OCI-LY3 (cell line): ENCODE data around the gene RGS16.

Source experiments
- CTCF ChIP-seq: fragments of 200-600, 300-600 bp; sonication (generic); IDR thresholded peaks from 2 replicates; pipeline ENCODE4 v1.5.1; 2014; ENCODE audit warnings: antibody characterized with exemption, low read length, low read depth
- EZH2phosphoT487 ChIP-seq: fragments of 200-600 bp; shearing (Covaris generic); IDR thresholded peaks from 2 replicates; pipeline ENCODE4 v1.6.1; 2018; ENCODE audit warnings: antibody characterized with exemption, mixed run types, low read depth

GRCh38 chr1:182565537-182565936, 38.7 kb downstream of the RGS16 start:
- TF ChIP-seq CTCF = no peak
- no peak for TF ChIP-seq EZH2phosphoT487
